HepG2 (cell line): ENCODE measurements around the gene SPRED2. TPM values are rescaled to one million over a fixed set of nuclear protein-coding genes. Genes with fewer than 3 reads are reported as not detected.
A peak's percentile ranks its signal among the peaks of the same experiment; 100 is the strongest.

Experiments
- ATF5 ChIP-seq: sonication (generic); formaldehyde crosslinking; IDR thresholded peaks from 2 replicates; pipeline ENCODE4 v1.4.0; 2020; ENCODE audit warnings: mild to moderate bottlenecking, low read depth, missing genetic modification reagents
- BCL6 ChIP-seq: IDR thresholded peaks from 2 replicates; pipeline ENCODE4 v1.6.1; 2016; ENCODE audit warnings: missing genetic modification reagents, missing compliant biosample characterization
- FOXA1 ChIP-seq, 2 experiments: fragments of 450-650 bp in 1 of 2; sonication (generic) in 1 of 2; formaldehyde crosslinking in 1 of 2; IDR thresholded peaks; 2 replicates each; pipeline versions ENCODE4 v1.4.0 to v1.6.1; 2016 to 2020; ENCODE audit warnings: missing genetic modification reagents in 1 of 2
- GABPA ChIP-seq, 2 experiments: IDR thresholded peaks; 2 replicates each; pipeline ENCODE4 v1.6.1; 2011 to 2016; ENCODE audit warnings: low read depth in 2 of 2, low read length in 1 of 2, missing biosample characterization in 1 of 2, missing genetic modification characterization in 1 of 2
- GABPB1 ChIP-seq: IDR thresholded peaks from 2 replicates; pipeline ENCODE4 v1.6.1; 2016; ENCODE audit warnings: mild to moderate bottlenecking, missing genetic modification reagents, moderate library complexity, missing compliant biosample characterization
- HINFP ChIP-seq: sonication (generic); formaldehyde crosslinking; IDR thresholded peaks from 2 replicates; pipeline ENCODE4 v1.4.0; 2020; ENCODE audit warnings: low read depth, mild to moderate bottlenecking, missing genetic modification reagents
- MTF2 ChIP-seq: sonication (generic); formaldehyde crosslinking; IDR thresholded peaks from 2 replicates; pipeline ENCODE4 v1.5.0; 2020; ENCODE audit warnings: missing genetic modification reagents, borderline replicate concordance
- MXD3 ChIP-seq: IDR thresholded peaks from 2 replicates; pipeline ENCODE4 v1.6.1; 2016; ENCODE audit warnings: mild to moderate bottlenecking, missing biosample characterization, missing genetic modification reagents
- SUZ12 ChIP-seq: fragments of 150-350 bp; IDR thresholded peaks from 2 replicates; pipeline ENCODE4 v1.6.1; 2014; ENCODE audit warnings: low read depth, low read length
- TBL1XR1 ChIP-seq: fragments of 150-350 bp; IDR thresholded peaks from 2 replicates; pipeline ENCODE4 v1.6.1; 2014; ENCODE audit warnings: borderline replicate concordance, low read length; ENCODE audit not compliant: partially characterized antibody
- TCF7 ChIP-seq: sonication (generic); IDR thresholded peaks from 2 replicates; pipeline ENCODE4 v1.6.1; 2016; ENCODE audit warnings: antibody characterized with exemption, low read depth
- U2AF2 ChIP-seq: fragments of 200-400 bp; formaldehyde crosslinking; IDR thresholded peaks from 2 replicates; pipeline ENCODE4 v1.6.1; 2017; ENCODE audit warnings: low read depth, mild to moderate bottlenecking, low read length
- ZFP1 ChIP-seq: IDR thresholded peaks from 2 replicates; pipeline ENCODE4 v1.6.1; 2016
- ZFP62 ChIP-seq: sonication (generic); formaldehyde crosslinking; IDR thresholded peaks from 2 replicates; pipeline ENCODE4 v1.4.0; 2020; ENCODE audit warnings: missing genetic modification reagents
- ZNF335 ChIP-seq: sonication (generic); formaldehyde crosslinking; IDR thresholded peaks from 2 replicates; pipeline ENCODE4 v1.4.0; 2020; ENCODE audit warnings: missing genetic modification reagents
- ZNF431 ChIP-seq: sonication (generic); formaldehyde crosslinking; IDR thresholded peaks from 2 replicates; pipeline ENCODE4 v1.9.0; 2022; ENCODE audit warnings: missing genetic modification reagents, low read depth, mild to moderate bottlenecking, borderline replicate concordance
- ZNF576 ChIP-seq: sonication (generic); formaldehyde crosslinking; IDR thresholded peaks from 2 replicates; pipeline ENCODE4 v1.4.0; 2020; ENCODE audit warnings: mild to moderate bottlenecking, missing genetic modification reagents
- ZNF619 ChIP-seq: sonication (generic); formaldehyde crosslinking; IDR thresholded peaks from 2 replicates; pipeline ENCODE4 v1.4.0; 2020; ENCODE audit warnings: mild to moderate bottlenecking, missing genetic modification reagents
- polyA plus RNA-seq, 8 experiments: library from polyadenylated mRNA; depleted of rRNA in 3 of 8; stranded (reverse) in 7 of 8; unstranded in 1 of 8; fragments of >200 nt; fragmentation: Illumina TruSeq in 4 of 8; extraction: Trizol in 4 of 8; gene quantifications; 2 replicates each; pipeline versions ENCODE4 v1.2.1 to v1.2.3, GENCODE V29; 2011 to 2016; ENCODE audit warnings: low read depth in 4 of 8, missing spikeins in 1 of 8, mixed read lengths in 1 of 8; ENCODE audit not compliant: insufficient read depth in 1 of 8
- total RNA-seq, 5 experiments: library from RNA; depleted of rRNA; stranded (reverse); fragments of >200 nt; fragmentation: Illumina TruSeq; extraction: Trizol; gene quantifications; 2 replicates each; pipeline ENCODE4 v1.2.3, GENCODE V29; 2016; ENCODE audit warnings: low read depth in 1 of 5
- TF ChIP-seq, protein P1 (sequence below): sonication (generic); formaldehyde crosslinking; IDR thresholded peaks from 2 replicates; pipeline ENCODE4 v1.5.1; 2020; ENCODE audit warnings: missing genetic modification reagents, mild to moderate bottlenecking, borderline replicate concordance
- TF ChIP-seq, protein P2 (sequence below): sonication (generic); formaldehyde crosslinking; IDR thresholded peaks from 2 replicates; pipeline ENCODE4 v1.5.0; 2020; ENCODE audit warnings: mild to moderate bottlenecking, missing genetic modification reagents

SPRED2 gene
- total and polyA plus RNA-seq, 2 of the 13 experiments (the other 11 are each of a cell fraction or from before 2014, with no cell fraction given) = 13.0 to 37.0 TPM

DNA sequence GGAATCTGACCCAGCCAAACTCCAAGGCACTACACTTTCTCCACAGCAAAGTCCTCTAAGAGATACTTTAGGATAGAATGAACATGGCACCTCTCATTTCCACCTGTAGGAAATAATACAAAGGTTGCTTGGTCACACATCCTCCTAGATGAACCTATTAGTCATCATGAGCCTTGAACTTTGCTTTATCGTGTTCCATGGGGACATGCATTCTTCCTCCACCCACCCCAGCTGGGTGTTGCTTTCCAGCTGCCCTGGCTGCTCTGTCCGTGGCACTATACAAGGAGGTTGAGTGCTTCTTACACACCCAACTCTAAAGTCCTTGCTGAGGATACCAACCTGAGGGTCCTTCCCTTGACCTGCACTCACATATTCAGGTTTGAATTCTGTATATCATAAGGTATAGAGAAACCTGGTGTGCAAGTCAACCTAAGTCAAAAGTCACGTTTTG is 52.7 kb downstream of the SPRED2 start (continued):
- TF ChIP-seq ZNF576 (CRISPR knock-in tag) (no peak), ZFP1 (CRISPR knock-in tag) (no peak), U2AF2 (no peak), TCF7 (peak; percentile 23; the same call in 1 of the 2 replicates), MTF2 (CRISPR knock-in tag) (no peak), GABPA (IDR thresholded peaks at IDR 0.05; ENCODE audit: low read depth, low read length) (no peak), GABPA (CRISPR knock-in tag; IDR thresholded peaks at IDR 0.05; ENCODE audit: low read depth) (no peak), FOXA1 (IDR thresholded peaks at IDR 0.05) (no peak), FOXA1 (CRISPR knock-in tag; IDR thresholded peaks at IDR 0.05) (no peak), TBL1XR1 (no peak), SUZ12 (no peak), HINFP (CRISPR knock-in tag) (no peak), ZFP62 (CRISPR knock-in tag) (no peak), ATF5 (no peak), ZNF431 (no peak), ZNF619 (CRISPR knock-in tag) (0 out of 2 replicates have a peak, but pooled peaks have one; percentile 70), GABPB1 (CRISPR knock-in tag) (no peak), ZNF335 (CRISPR knock-in tag) (no peak; the same call in 1 of the 2 replicates), MXD3 (no peak), BCL6 (0 out of 2 replicates have a peak, but pooled peaks have one; percentile 38)
- TF ChIP-seq, protein P1, sequence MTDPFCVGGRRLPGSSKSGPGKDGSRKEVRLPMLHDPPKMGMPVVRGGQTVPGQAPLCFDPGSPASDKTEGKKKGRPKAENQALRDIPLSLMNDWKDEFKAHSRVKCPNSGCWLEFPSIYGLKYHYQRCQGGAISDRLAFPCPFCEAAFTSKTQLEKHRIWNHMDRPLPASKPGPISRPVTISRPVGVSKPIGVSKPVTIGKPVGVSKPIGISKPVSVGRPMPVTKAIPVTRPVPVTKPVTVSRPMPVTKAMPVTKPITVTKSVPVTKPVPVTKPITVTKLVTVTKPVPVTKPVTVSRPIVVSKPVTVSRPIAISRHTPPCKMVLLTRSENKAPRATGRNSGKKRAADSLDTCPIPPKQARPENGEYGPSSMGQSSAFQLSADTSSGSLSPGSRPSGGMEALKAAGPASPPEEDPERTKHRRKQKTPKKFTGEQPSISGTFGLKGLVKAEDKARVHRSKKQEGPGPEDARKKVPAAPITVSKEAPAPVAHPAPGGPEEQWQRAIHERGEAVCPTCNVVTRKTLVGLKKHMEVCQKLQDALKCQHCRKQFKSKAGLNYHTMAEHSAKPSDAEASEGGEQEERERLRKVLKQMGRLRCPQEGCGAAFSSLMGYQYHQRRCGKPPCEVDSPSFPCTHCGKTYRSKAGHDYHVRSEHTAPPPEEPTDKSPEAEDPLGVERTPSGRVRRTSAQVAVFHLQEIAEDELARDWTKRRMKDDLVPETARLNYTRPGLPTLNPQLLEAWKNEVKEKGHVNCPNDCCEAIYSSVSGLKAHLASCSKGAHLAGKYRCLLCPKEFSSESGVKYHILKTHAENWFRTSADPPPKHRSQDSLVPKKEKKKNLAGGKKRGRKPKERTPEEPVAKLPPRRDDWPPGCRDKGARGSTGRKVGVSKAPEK (CRISPR knock-in tag) = no peak
- TF ChIP-seq, protein P2, sequence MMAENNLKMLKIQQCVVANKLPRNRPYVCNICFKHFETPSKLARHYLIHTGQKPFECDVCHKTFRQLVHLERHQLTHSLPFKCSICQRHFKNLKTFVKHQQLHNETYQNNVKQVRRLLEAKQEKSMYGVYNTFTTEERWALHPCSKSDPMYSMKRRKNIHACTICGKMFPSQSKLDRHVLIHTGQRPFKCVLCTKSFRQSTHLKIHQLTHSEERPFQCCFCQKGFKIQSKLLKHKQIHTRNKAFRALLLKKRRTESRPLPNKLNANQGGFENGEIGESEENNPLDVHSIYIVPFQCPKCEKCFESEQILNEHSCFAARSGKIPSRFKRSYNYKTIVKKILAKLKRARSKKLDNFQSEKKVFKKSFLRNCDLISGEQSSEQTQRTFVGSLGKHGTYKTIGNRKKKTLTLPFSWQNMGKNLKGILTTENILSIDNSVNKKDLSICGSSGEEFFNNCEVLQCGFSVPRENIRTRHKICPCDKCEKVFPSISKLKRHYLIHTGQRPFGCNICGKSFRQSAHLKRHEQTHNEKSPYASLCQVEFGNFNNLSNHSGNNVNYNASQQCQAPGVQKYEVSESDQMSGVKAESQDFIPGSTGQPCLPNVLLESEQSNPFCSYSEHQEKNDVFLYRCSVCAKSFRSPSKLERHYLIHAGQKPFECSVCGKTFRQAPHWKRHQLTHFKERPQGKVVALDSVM (CRISPR knock-in tag) = no peak
